Brain microvascular endothelial cell (primary cell): ENCODE data around the gene BCAR1.

Source experiments
- DNase-seq: peaks from one replicate; pipeline ENCODE4 v3.0.0-alpha.2; 2020
- H3K27ac ChIP-seq: fragments of 250-450 bp; sonication (Bioruptor Pico); 2 replicates; pipeline ENCODE4 v1.5.1; 2020; ENCODE audit warnings: mild to moderate bottlenecking, moderate library complexity
- H3K27me3 ChIP-seq: fragments of 250-450 bp; sonication (Bioruptor Pico); replicated peaks from 2 replicates; pipeline ENCODE4 v1.5.1; 2020; ENCODE audit warnings: mild to moderate bottlenecking
- H3K36me3 ChIP-seq: fragments of 250-450 bp; sonication (Bioruptor Pico); replicated peaks from 2 replicates; pipeline ENCODE4 v1.5.1; 2020; ENCODE audit warnings: mild to moderate bottlenecking
- H3K4me3 ChIP-seq: 2 replicates; pipeline ENCODE4 v1.5.1; 2011; ENCODE audit warnings: low read depth, mild to moderate bottlenecking, control low read depth, low read length, moderate library complexity
- CTCF ChIP-seq: IDR thresholded peaks from 2 replicates; pipeline ENCODE4 v1.5.1; 2011; ENCODE audit warnings: low read depth, mild to moderate bottlenecking, moderate library complexity, low read length, control low read depth, inconsistent platforms; ENCODE audit errors: missing control alignments
- in situ Hi-C: cut with HindIII; loops from 2 replicates; pipeline ENCODE4 v1.10.0; 2017; ENCODE audit warnings: low sequenced_read_pairs, low pct_ligation_motif_present

BCAR1 gene

GRCh38 chr16:75252946-75253911 lies 1.8 kb upstream of the BCAR1 start:
- Histone ChIP-seq H3K27me3 (no peaks in the 10 kb centered on the region), H3K4me3 (peak overlapping the region; percentile 17), H3K36me3 (no peaks in the 10 kb centered on the region), H3K27ac (peak overlapping the region; percentile 98)
- in situ Hi-C loops = no loop called here
- no peak for TF ChIP-seq CTCF
- no peak for DNase-seq

GRCh38 chr16:75252049-75252864 lies 833 bp upstream of the BCAR1 start:
- Histone ChIP-seq H3K36me3 (peaks cover 2% of the 10 kb centered on the region), H3K27ac (peak overlapping the region; percentile 98), H3K4me3 (peak overlapping the region; percentile 20), H3K27me3 (no peaks in the 10 kb centered on the region)
- no peak for DNase-seq
- no peak for TF ChIP-seq CTCF
- in situ Hi-C loops = no loop called here

- DNase-seq = no peak
- H3K36me3 ChIP-seq = peaks cover 6% of the 10 kb centered on the region
- in situ Hi-C loops = no loop called here
- TF ChIP-seq CTCF = no peak
- H3K27me3 ChIP-seq = no peaks in the 10 kb centered on the region
- peak overlapping the region; percentile 86 for H3K4me3 ChIP-seq
- peak overlapping the region; percentile 98 for H3K27ac ChIP-seq
Measured at GRCh38 chr16:75250809-75251279, 580 bp downstream of the BCAR1 start.

GRCh38 chr16:75250089-75250808 lies 1.2 kb downstream of the BCAR1 start:
- TF ChIP-seq CTCF = peak; percentile 1
- no peak for DNase-seq
- Histone ChIP-seq H3K36me3 (peaks cover 6% of the 10 kb centered on the region), H3K27me3 (no peaks in the 10 kb centered on the region), H3K4me3 (peak overlapping the region; percentile 86), H3K27ac (peak overlapping the region; percentile 98)
- in situ Hi-C loops = no loop called here

GRCh38 chr16:75249441-75249840 lies 2.0 kb downstream of the BCAR1 start:
- H3K4me3 ChIP-seq = peak overlapping the region; percentile 86
- peaks cover 6% of the 10 kb centered on the region for H3K36me3 ChIP-seq
- in situ Hi-C loops = no loop called here
- TF ChIP-seq CTCF = peak; percentile 16
- no peak for DNase-seq
- no peaks in the 10 kb centered on the region for H3K27me3 ChIP-seq
- peak overlapping the region; percentile 98 for H3K27ac ChIP-seq
